ENCODE results near the gene SEMA5A. TPM values are rescaled to one million over a fixed set of nuclear protein-coding genes. Genes with fewer than 3 reads are reported as not detected.

Gene SEMA5A
- total RNA-seq, 1 donor, result 57.0 TPM

- no peak for DNase-seq (ENCODE audit: low read depth)
- TF ChIP-seq, protein P1, sequence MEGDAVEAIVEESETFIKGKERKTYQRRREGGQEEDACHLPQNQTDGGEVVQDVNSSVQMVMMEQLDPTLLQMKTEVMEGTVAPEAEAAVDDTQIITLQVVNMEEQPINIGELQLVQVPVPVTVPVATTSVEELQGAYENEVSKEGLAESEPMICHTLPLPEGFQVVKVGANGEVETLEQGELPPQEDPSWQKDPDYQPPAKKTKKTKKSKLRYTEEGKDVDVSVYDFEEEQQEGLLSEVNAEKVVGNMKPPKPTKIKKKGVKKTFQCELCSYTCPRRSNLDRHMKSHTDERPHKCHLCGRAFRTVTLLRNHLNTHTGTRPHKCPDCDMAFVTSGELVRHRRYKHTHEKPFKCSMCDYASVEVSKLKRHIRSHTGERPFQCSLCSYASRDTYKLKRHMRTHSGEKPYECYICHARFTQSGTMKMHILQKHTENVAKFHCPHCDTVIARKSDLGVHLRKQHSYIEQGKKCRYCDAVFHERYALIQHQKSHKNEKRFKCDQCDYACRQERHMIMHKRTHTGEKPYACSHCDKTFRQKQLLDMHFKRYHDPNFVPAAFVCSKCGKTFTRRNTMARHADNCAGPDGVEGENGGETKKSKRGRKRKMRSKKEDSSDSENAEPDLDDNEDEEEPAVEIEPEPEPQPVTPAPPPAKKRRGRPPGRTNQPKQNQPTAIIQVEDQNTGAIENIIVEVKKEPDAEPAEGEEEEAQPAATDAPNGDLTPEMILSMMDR (IDR thresholded peaks at IDR 0.05; ENCODE audit: insufficient read depth, low read length), result no peak
Observed at GRCh38 chr5:9040475-9040874, 505.4 kb downstream of the SEMA5A start.

DNA sequence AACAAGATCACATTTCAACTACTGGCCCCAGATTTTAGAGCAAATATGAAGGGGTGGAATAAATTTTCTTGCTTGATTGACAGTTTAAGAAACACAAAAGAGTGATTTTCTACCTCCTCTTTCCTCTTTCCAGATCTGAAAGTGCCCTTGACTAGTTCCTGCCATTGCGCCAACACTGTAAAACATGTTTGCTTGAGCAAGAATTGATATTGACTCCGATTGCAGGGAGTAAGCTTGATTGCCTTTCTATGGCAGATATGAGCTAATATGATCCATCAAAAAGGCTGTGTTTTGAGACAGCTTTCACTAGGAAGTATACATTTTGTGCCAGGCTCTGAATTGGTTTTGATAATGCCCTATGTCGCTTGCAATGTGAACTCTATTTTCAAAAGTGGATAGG is 508.8 kb downstream of the SEMA5A start:
- H3K4me3 ChIP-seq (ENCODE audit: low read depth, low read length), result no peak overlapping the region
- DNase-seq (ENCODE audit: low read depth), result no peak
- TF ChIP-seq, protein P1 (IDR thresholded peaks at IDR 0.05; ENCODE audit: insufficient read depth, low read length), result no peak

More at GRCh38 chr5:9040475-9040874, 505.4 kb downstream of the SEMA5A start:
- H3K4me3 ChIP-seq (ENCODE audit: low read depth, low read length), result no peak overlapping the region

DNA sequence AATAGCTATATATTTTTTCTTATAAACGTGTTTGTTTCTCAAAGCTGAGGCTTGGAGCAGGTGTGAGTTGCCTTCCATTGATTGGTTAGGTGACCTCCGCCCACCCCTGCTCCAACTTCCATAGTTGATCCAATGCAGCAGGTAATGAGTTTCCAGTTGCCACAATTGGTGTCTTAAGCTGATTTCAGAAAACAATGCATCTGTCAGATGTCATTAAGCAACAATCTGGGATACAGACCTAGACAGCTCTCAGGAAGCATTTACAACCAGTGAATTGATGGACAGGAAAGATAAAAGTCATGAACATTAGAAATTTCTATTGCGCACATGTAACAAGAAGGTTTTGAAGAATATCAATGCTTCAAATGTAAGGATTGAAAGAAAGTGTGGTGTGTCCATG is 510.5 kb downstream of the SEMA5A start:
- DNase-seq (ENCODE audit: low read depth), result no peak
- TF ChIP-seq, protein P1 (IDR thresholded peaks at IDR 0.05; ENCODE audit: insufficient read depth, low read length), result no peak
- H3K4me3 ChIP-seq (ENCODE audit: low read depth, low read length), result no peak overlapping the region

DNA sequence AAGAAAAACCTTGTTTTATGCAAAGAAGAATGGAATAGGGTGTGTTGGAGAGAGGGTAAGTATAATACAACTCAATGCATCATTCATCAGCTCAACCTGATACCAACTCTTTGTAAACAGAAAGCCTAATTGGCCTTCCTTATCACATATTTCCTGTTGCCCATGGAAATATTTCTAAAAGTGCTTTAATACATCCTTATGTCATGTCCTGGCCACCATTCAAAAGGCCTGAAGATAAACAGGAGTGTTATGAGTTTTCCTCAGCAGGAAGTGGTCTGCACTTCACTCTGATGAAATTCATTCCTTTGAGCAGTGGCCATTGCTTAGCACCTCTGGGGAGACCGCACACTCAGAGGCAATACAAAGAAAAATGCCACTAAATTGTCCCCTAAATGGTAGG is 511.2 kb downstream of the SEMA5A start:
- DNase-seq (ENCODE audit: low read depth), result peak; percentile 75
- TF ChIP-seq, protein P1 (IDR thresholded peaks at IDR 0.05; ENCODE audit: insufficient read depth, low read length), result no peak
- H3K4me3 ChIP-seq (ENCODE audit: low read depth, low read length), result no peak overlapping the region

- no peak for DNase-seq (ENCODE audit: low read depth)
- TF ChIP-seq, protein P1 (IDR thresholded peaks at IDR 0.05; ENCODE audit: insufficient read depth, low read length), result no peak
- H3K4me3 ChIP-seq (ENCODE audit: low read depth, low read length), result no peak overlapping the region
Observed at GRCh38 chr5:9033524-9033923, 512.4 kb downstream of the SEMA5A start.

GRCh38 chr5:9025942-9026341 is 519.9 kb downstream of the SEMA5A start:
- TF ChIP-seq, protein P1 (IDR thresholded peaks at IDR 0.05; ENCODE audit: insufficient read depth, low read length), result no peak
- no peak overlapping the region for H3K4me3 ChIP-seq (ENCODE audit: low read depth, low read length)
- no peak for DNase-seq (ENCODE audit: low read depth)

GRCh38 chr5:9020996-9021395 is 524.9 kb downstream of the SEMA5A start:
- H3K4me3 ChIP-seq (ENCODE audit: low read depth, low read length), result no peak overlapping the region
- TF ChIP-seq, protein P1 (IDR thresholded peaks at IDR 0.05; ENCODE audit: insufficient read depth, low read length), result no peak

More at GRCh38 chr5:9020996-9021395, 524.9 kb downstream of the SEMA5A start:
- DNase-seq (ENCODE audit: low read depth), result no peak

Data from fibroblast of the aortic adventitia (primary cell).